H9 (cell line): ENCODE measurements around the gene HS3ST4. TPM values are rescaled to one million over a fixed set of nuclear protein-coding genes. Genes with fewer than 3 reads are reported as not detected.

Experiments
- DNase-seq: peaks from one replicate; pipeline ENCODE4 v3.0.0-alpha.2; 2017
- H2AFZ ChIP-seq: one replicate; pipeline ENCODE4 v1.6.1; 2013; ENCODE audit warnings: mild to moderate bottlenecking, low read length, control low read depth, moderate library complexity
- H2AK5ac ChIP-seq: 2 replicates; pipeline ENCODE4 v1.6.1; 2013; ENCODE audit warnings: low read length, control low read depth, mixed read lengths; ENCODE audit not compliant: insufficient read length
- H2BK120ac ChIP-seq: one replicate; pipeline ENCODE4 v1.6.1; 2013; ENCODE audit warnings: low read depth, mild to moderate bottlenecking, low read length, control low read depth, inconsistent platforms; ENCODE audit not compliant: poor library complexity, severe bottlenecking
- H2BK12ac ChIP-seq: 2 replicates; pipeline ENCODE4 v1.6.1; 2013; ENCODE audit warnings: low read length, control low read depth, mixed read lengths, low read depth; ENCODE audit not compliant: insufficient read length
- H2BK15ac ChIP-seq: 2 replicates; pipeline ENCODE4 v1.6.1; 2013; ENCODE audit warnings: low read depth, low read length, control low read depth
- H2BK20ac ChIP-seq: one replicate; pipeline ENCODE4 v1.6.1; 2013; ENCODE audit warnings: low read depth, mild to moderate bottlenecking, low read length, control low read depth, inconsistent platforms; ENCODE audit not compliant: poor library complexity, severe bottlenecking
- H2BK5ac ChIP-seq: 2 replicates; pipeline ENCODE4 v1.6.1; 2013; ENCODE audit warnings: low read length, control low read depth, mixed read lengths; ENCODE audit not compliant: insufficient read length
- H3K14ac ChIP-seq: 2 replicates; pipeline ENCODE4 v1.6.1; 2013; ENCODE audit warnings: low read length, control low read depth; ENCODE audit not compliant: insufficient read depth
- H3K18ac ChIP-seq: 2 replicates; pipeline ENCODE4 v1.6.1; 2013; ENCODE audit warnings: low read depth, mild to moderate bottlenecking, mixed read lengths, low read length, control low read depth; ENCODE audit not compliant: insufficient read length
- H3K23ac ChIP-seq: 2 replicates; pipeline ENCODE4 v1.6.1; 2013; ENCODE audit warnings: low read length, control low read depth, mixed read lengths, low read depth; ENCODE audit not compliant: insufficient read length
- H3K23me2 ChIP-seq: 2 replicates; pipeline ENCODE4 v1.6.1; 2013; ENCODE audit warnings: low read depth, mild to moderate bottlenecking, mixed read lengths, low read length, control low read depth; ENCODE audit not compliant: insufficient read length, poor library complexity, severe bottlenecking
- H3K27ac ChIP-seq: 2 replicates; pipeline ENCODE4 v1.5.1; 2013; ENCODE audit warnings: low read length, control low read depth, mixed read lengths, low read depth; ENCODE audit not compliant: insufficient read length
- H3K27me3 ChIP-seq: 2 replicates; pipeline ENCODE4 v1.6.1; 2013; ENCODE audit warnings: low read length, control low read depth, inconsistent platforms; ENCODE audit not compliant: insufficient read depth
- H3K4ac ChIP-seq: 2 replicates; pipeline ENCODE4 v1.6.1; 2013; ENCODE audit warnings: low read depth, mild to moderate bottlenecking, control low read depth, inconsistent platforms, low read length, moderate library complexity
- H3K4me1 ChIP-seq: 2 replicates; pipeline ENCODE4 v1.6.1; 2013; ENCODE audit warnings: low read length, control low read depth, inconsistent platforms; ENCODE audit not compliant: insufficient read depth
- H3K4me2 ChIP-seq: 2 replicates; pipeline ENCODE4 v1.6.1; 2013; ENCODE audit warnings: low read length, control low read depth, mixed read lengths; ENCODE audit not compliant: insufficient read length, insufficient read depth
- H3K56ac ChIP-seq: 2 replicates; pipeline ENCODE4 v1.6.1; 2013; ENCODE audit warnings: low read depth, mild to moderate bottlenecking, mixed read lengths, low read length, control low read depth; ENCODE audit not compliant: insufficient read length
- H3K79me1 ChIP-seq: 2 replicates; pipeline ENCODE4 v1.6.1; 2013; ENCODE audit warnings: low read depth, mild to moderate bottlenecking, moderate library complexity, low read length, control low read depth, inconsistent platforms; ENCODE audit not compliant: insufficient read depth, poor library complexity, severe bottlenecking
- H3K79me2 ChIP-seq: 2 replicates; pipeline ENCODE4 v1.6.1; 2013; ENCODE audit warnings: low read length, control low read depth, inconsistent platforms; ENCODE audit not compliant: insufficient read depth
- H3K9ac ChIP-seq: 2 replicates; pipeline ENCODE4 v1.6.1; 2013; ENCODE audit warnings: low read length, control low read depth, mixed read lengths; ENCODE audit not compliant: insufficient read length; ENCODE audit errors: extremely low read depth
- H3K9me3 ChIP-seq: one replicate; pipeline ENCODE4 v1.6.1; 2013; ENCODE audit warnings: low read depth, low read length, inconsistent platforms; ENCODE audit not compliant: control insufficient read depth
- H3T11ph ChIP-seq: one replicate; pipeline ENCODE4 v1.6.1; 2013; ENCODE audit warnings: mild to moderate bottlenecking, low read length, control low read depth, inconsistent platforms
- H4K20me1 ChIP-seq: one replicate; pipeline ENCODE4 v1.6.1; 2013; ENCODE audit not compliant: control insufficient read depth, insufficient read length, insufficient read depth
- H4K5ac ChIP-seq: 2 replicates; pipeline ENCODE4 v1.6.1; 2013; ENCODE audit warnings: low read depth, mild to moderate bottlenecking, mixed read lengths, low read length, control low read depth; ENCODE audit not compliant: insufficient read length
- H4K8ac ChIP-seq: replicated peaks from 2 replicates; pipeline ENCODE4 v1.6.1; 2013; ENCODE audit warnings: low read length, control low read depth, mixed read lengths, low read depth; ENCODE audit not compliant: insufficient read length
- H4K91ac ChIP-seq: 2 replicates; pipeline ENCODE4 v1.6.1; 2013; ENCODE audit warnings: low read depth, mild to moderate bottlenecking, moderate library complexity, mixed read lengths, low read length, control low read depth; ENCODE audit not compliant: insufficient read length
- H3K27ac Mint-ChIP-seq, 3 experiments: 2 replicates in 2 of 3; 3 replicates in 1 of 3; pipeline ENCODE4 v1.8.0; 2020 to 2021; ENCODE audit warnings: mixed read lengths in 3 of 3, mild to moderate bottlenecking in 1 of 3, moderate library complexity in 1 of 3
- H3K27me3 Mint-ChIP-seq: 2 replicates; pipeline ENCODE4 v1.8.0; 2021; ENCODE audit warnings: low read depth, mild to moderate bottlenecking, moderate library complexity, mixed read lengths
- H3K36me3 Mint-ChIP-seq, 3 experiments: 2 replicates in 2 of 3; 3 replicates in 1 of 3; pipeline ENCODE4 v1.8.0; 2020 to 2021; ENCODE audit warnings: low read depth in 3 of 3, mixed read lengths in 3 of 3; ENCODE audit not compliant: insufficient read depth in 1 of 3
- H3K4me1 Mint-ChIP-seq, 2 experiments: 2 replicates each; pipeline ENCODE4 v1.8.0; 2020; ENCODE audit warnings: mixed read lengths in 2 of 2
- H3K4me3 Mint-ChIP-seq, 2 experiments: 2 replicates in 1 of 2; 3 replicates in 1 of 2; pipeline ENCODE4 v1.8.0; 2020 to 2021; ENCODE audit warnings: mild to moderate bottlenecking in 2 of 2, mixed read lengths in 2 of 2, moderate library complexity in 1 of 2
- H3K9me3 Mint-ChIP-seq, 2 experiments: 2 replicates in 1 of 2; 3 replicates in 1 of 2; pipeline ENCODE4 v1.8.0; 2020; ENCODE audit warnings: mild to moderate bottlenecking in 2 of 2, mixed read lengths in 2 of 2, moderate library complexity in 1 of 2
- CTCF ChIP-seq: fragments of 200-600 bp; sonication (generic); conservative IDR thresholded peaks from 3 replicates; pipeline ENCODE4 v1.8.0; 2021; ENCODE audit warnings: antibody characterized with exemption, mild to moderate bottlenecking
- WGBS: extraction: QIAGEN DNeasy Blood & Tissue Kit; methylation state at CpG from one replicate; pipeline ENCODE4 v1.1.7; 2013; ENCODE audit warnings: missing lambda C conversion rate, low lambda C conversion rate, mixed read lengths; ENCODE audit not compliant: insufficient read length; ENCODE audit errors: extremely low coverage; 5-methylcytosine and 5-hydroxymethylcytosine counted together
- total RNA-seq: library from RNA; stranded (reverse); gene quantifications from 2 replicates; pipeline ENCODE4 v1.2.1, GENCODE V29; 2021

Gene HS3ST4
- total RNA-seq, 1 experiment from 2014 or later: 1.7 TPM

- Histone ChIP-seq H3K79me1 (no peaks in the 10 kb centered on the region), H4K91ac (no peak overlapping the region), H2BK120ac (no peak overlapping the region), H3K79me2 (no peaks in the 10 kb centered on the region), H3K56ac (no peak overlapping the region), H2BK5ac (no peak overlapping the region), H4K8ac (no peak overlapping the region), H2BK20ac (no peak overlapping the region), H3K27ac (no peak overlapping the region), H2BK12ac (no peak overlapping the region), H3K14ac (no peak overlapping the region), H3K18ac (no peak overlapping the region), H2AK5ac (no peak overlapping the region), H3T11ph (no peak overlapping the region), H4K20me1 (no peaks in the 10 kb centered on the region), H3K4me1 (no peaks in the 10 kb centered on the region), H3K23ac (no peak overlapping the region), H3K23me2 (no peaks in the 10 kb centered on the region), H2AFZ (no peak overlapping the region), H3K4me2 (no peak overlapping the region), H4K5ac (no peak overlapping the region), H3K27me3 (no peaks in the 10 kb centered on the region), H2BK15ac (no peak overlapping the region), H3K9me3 (no peaks in the 10 kb centered on the region), H3K9ac (no peak overlapping the region), H3K4ac (no peak overlapping the region)
- no CpG with 5 or more reads among the region's 2 CpGs for WGBS
- Mint-ChIP-seq H3K4me1 (peaks cover 0 to 15% of the 10 kb centered on the region in 2 experiments), H3K27me3 (no peaks in the 10 kb centered on the region), H3K27ac (no peak overlapping the region), H3K4me3 (no peak overlapping the region), H3K36me3 (no peaks in the 10 kb centered on the region), H3K9me3 (no peaks in the 10 kb centered on the region)
- no peak for DNase-seq
- no peak for TF ChIP-seq CTCF
Observed at GRCh38 chr16:25922438-25922837, 230.7 kb downstream of the HS3ST4 start.
